NB4 (cell line): ENCODE data around the gene PABPN1L.

ENCODE experiments used
- DNase-seq: peaks from one replicate; pipeline ENCODE4 v3.0.0; 2010; ENCODE audit warnings: low read depth
- H3K4me3 ChIP-seq: one replicate; pipeline ENCODE4 v1.5.1; 2011; ENCODE audit warnings: mild to moderate bottlenecking, low read depth, low read length, moderate library complexity
- MAX ChIP-seq: IDR thresholded peaks from 2 replicates; pipeline ENCODE4 v1.6.1; 2011; ENCODE audit warnings: low read depth, low read length
- MYC ChIP-seq: IDR thresholded peaks from 2 replicates; pipeline ENCODE4 v1.6.1; 2011; ENCODE audit warnings: low read depth, low read length
- POLR2A ChIP-seq: IDR thresholded peaks from 2 replicates; pipeline ENCODE4 v1.6.1; 2011; ENCODE audit warnings: mild to moderate bottlenecking; ENCODE audit not compliant: insufficient read length; ENCODE audit errors: extremely low read depth
- TF ChIP-seq, protein P1 (sequence below): IDR thresholded peaks from one replicate; pipeline ENCODE4 v1.5.1; 2012; ENCODE audit warnings: low read depth, low read length

The PABPN1L gene

GRCh38 chr16:88864099-88864498, 2.4 kb downstream of the PABPN1L start:
- no peak overlapping the region for H3K4me3 ChIP-seq
- TF ChIP-seq MYC (no peak), POLR2A (no peak), MAX (no peak)
- TF ChIP-seq, protein P1, sequence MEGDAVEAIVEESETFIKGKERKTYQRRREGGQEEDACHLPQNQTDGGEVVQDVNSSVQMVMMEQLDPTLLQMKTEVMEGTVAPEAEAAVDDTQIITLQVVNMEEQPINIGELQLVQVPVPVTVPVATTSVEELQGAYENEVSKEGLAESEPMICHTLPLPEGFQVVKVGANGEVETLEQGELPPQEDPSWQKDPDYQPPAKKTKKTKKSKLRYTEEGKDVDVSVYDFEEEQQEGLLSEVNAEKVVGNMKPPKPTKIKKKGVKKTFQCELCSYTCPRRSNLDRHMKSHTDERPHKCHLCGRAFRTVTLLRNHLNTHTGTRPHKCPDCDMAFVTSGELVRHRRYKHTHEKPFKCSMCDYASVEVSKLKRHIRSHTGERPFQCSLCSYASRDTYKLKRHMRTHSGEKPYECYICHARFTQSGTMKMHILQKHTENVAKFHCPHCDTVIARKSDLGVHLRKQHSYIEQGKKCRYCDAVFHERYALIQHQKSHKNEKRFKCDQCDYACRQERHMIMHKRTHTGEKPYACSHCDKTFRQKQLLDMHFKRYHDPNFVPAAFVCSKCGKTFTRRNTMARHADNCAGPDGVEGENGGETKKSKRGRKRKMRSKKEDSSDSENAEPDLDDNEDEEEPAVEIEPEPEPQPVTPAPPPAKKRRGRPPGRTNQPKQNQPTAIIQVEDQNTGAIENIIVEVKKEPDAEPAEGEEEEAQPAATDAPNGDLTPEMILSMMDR: no peak
- no peak for DNase-seq

- no peak overlapping the region for H3K4me3 ChIP-seq
- TF ChIP-seq MAX: no peak
- no peak for TF ChIP-seq MYC
- TF ChIP-seq, protein P1: no peak
- no peak for TF ChIP-seq POLR2A
- DNase-seq: no peak
These were observed 3.0 kb downstream of the PABPN1L start for GRCh38 chr16:88863426-88863825.

DNA sequence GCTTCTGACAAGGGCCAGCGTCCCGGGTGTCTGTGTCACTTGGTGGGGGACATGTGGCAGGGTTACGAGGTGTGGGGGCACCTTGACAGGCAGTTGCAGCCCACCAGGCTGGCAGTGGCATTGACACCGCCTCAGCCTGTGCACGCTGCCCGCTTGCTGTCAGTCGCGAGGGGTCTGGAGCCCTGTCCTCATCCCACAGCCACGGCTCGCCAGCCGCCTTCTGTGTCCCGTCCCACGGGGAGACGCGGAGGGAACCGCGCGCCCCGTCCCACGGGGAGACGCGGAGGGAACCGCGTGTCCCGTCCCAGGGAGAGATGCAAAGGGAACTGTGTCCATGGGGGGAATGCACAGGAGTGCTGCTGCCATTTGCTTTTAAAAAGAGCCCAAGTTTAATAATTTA, 3.5 kb downstream of the PABPN1L start:
- TF ChIP-seq, protein P1: no peak
- TF ChIP-seq MYC (no peak), POLR2A (no peak), MAX (no peak)
- H3K4me3 ChIP-seq: no peak overlapping the region
- no peak for DNase-seq

DNA sequence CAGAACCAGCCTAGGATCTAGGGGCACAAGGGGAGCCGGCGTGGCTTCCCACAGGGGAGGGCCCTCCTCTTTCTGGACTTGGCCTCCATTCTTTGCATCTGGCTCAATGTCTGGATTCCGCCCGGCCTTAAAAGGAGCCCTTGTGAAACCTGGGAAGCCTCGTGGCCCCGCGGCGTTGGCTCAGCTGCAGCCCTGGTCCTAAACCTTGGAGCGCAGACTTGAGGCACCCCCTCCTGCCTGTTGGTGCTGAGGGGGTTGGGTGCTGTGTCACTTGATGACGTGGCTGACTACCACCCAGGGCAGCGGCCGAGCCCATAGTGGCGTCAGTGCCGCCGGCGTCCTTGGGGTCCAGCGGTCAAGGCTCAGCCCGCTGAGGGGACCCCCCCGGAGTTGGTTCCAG, 5.1 kb downstream of the PABPN1L start:
- TF ChIP-seq, protein P1: no peak
- TF ChIP-seq MYC: no peak
- no peak for TF ChIP-seq POLR2A
- no peak for TF ChIP-seq MAX
- no peak overlapping the region for H3K4me3 ChIP-seq
- DNase-seq: no peak

DNA sequence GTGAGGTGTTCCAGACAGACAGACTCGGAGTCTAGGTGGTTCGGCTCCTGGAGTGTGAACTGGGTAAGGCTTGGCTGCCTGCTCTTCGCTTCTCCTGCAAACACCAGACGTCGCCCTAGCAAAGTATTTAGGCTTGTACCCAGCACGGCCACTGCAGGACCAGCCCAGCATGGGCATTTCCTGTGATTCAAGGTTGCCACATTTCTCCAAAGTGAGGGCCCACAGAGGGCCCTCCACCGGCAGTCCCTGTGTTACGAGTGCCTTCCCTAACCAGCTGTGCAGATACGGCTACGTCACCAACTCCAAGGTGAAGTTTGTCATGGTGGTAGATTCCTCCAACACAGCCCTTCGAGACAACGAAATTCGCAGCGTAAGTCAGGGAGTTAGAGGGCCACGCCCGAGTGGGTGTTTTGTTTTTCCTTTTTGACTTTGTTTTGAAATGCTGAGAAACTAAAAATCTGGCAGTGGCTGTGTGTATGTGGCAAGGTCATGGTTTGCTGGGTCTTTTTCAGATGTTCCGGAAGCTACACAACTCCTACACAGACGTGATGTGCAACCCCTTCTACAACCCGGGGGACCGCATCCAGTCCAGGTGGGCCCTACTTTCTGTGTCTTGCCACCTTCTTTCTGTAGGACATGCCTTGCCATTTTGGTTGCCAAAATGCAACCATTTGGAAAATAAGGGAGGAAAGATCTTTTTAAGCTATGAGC, 6.9 kb downstream of the PABPN1L start:
- DNase-seq: no peak
- TF ChIP-seq MYC: no peak
- TF ChIP-seq MAX: no peak
- TF ChIP-seq POLR2A: no peak
- TF ChIP-seq, protein P1: no peak
- no peak overlapping the region for H3K4me3 ChIP-seq
